WTC11 (cell line): ENCODE data around the gene TNNT2. TPM values are rescaled to one million over a fixed set of nuclear protein-coding genes. Genes with fewer than 3 reads are reported as not detected.

Source experiments
- ATAC-seq: fragments of 200-7000 bp; cut with Tn5 transposase; 2 replicates; pipeline ENCODE4 v1.10.0; 2021; ENCODE audit warnings: mild to moderate bottlenecking, moderate library complexity
- CTCF ChIA-PET: fragments of 300-600 bp; sonication (Branson Sonifier 250); formaldehyde crosslinking; loops from one replicate; lab custom pipeline; 2021; ENCODE audit warnings: antibody characterized with exemption; lab: Charles Lee
- POLR2A ChIA-PET: fragments of 350-600 bp; sonication (Branson Sonifier 250); formaldehyde crosslinking; loops from one replicate; lab custom pipeline; 2021; ENCODE audit warnings: antibody characterized with exemption; lab: Charles Lee
- DNase-seq: peaks from one replicate; pipeline ENCODE4 v3.0.0; 2021; ENCODE audit warnings: low spot score
- H3K27ac Mint-ChIP-seq: 2 replicates; pipeline ENCODE4 v1.8.0; 2021; ENCODE audit warnings: mixed read lengths
- H3K27me3 Mint-ChIP-seq: 2 replicates; pipeline ENCODE4 v1.8.0; 2021; ENCODE audit warnings: low read depth, mild to moderate bottlenecking, moderate library complexity, mixed read lengths
- H3K36me3 Mint-ChIP-seq: 2 replicates; pipeline ENCODE4 v1.8.0; 2021; ENCODE audit warnings: mixed read lengths
- H3K4me1 Mint-ChIP-seq: 2 replicates; pipeline ENCODE4 v1.8.0; 2022; ENCODE audit warnings: mixed read lengths
- H3K4me3 Mint-ChIP-seq: 2 replicates; pipeline ENCODE4 v1.8.0; 2021; ENCODE audit warnings: mild to moderate bottlenecking, moderate library complexity, mixed read lengths
- H3K9me3 Mint-ChIP-seq: 2 replicates; pipeline ENCODE4 v1.8.0; 2021; ENCODE audit warnings: mixed read lengths
- AR ChIP-seq: fragments of 250-450 bp; sonication (Bioruptor Pico); IDR thresholded peaks from 2 replicates; pipeline ENCODE4 v1.9.0; 2021; ENCODE audit warnings: mild to moderate bottlenecking
- CDX4 ChIP-seq: fragments of 250-450 bp; sonication (Bioruptor Pico); IDR thresholded peaks from 2 replicates; pipeline ENCODE4 v1.9.0; 2021; ENCODE audit warnings: moderate library complexity, mild to moderate bottlenecking, inconsistent platforms, borderline replicate concordance
- E2F4 ChIP-seq: sonication (generic); formaldehyde crosslinking; IDR thresholded peaks from 2 replicates; pipeline ENCODE4 v1.8.1; 2022; ENCODE audit warnings: low read depth, mild to moderate bottlenecking, moderate library complexity, missing genetic modification reagents, borderline replicate concordance
- ESRRA ChIP-seq: sonication (generic); formaldehyde crosslinking; IDR thresholded peaks from 2 replicates; pipeline ENCODE4 v1.8.1; 2022; ENCODE audit warnings: mild to moderate bottlenecking, missing genetic modification reagents, borderline replicate concordance
- ETV6 ChIP-seq: sonication (generic); formaldehyde crosslinking; IDR thresholded peaks from 2 replicates; pipeline ENCODE4 v1.8.1; 2022; ENCODE audit warnings: mild to moderate bottlenecking, missing genetic modification reagents
- GTF2I ChIP-seq: fragments of 250-450 bp; sonication (Bioruptor Pico); conservative IDR thresholded peaks from 2 replicates; pipeline ENCODE4 v1.4.0; 2021; ENCODE audit warnings: mild to moderate bottlenecking
- HMGXB4 ChIP-seq: sonication (generic); formaldehyde crosslinking; IDR thresholded peaks from 2 replicates; pipeline ENCODE4 v1.8.1; 2023; ENCODE audit warnings: mild to moderate bottlenecking, moderate library complexity, missing genetic modification reagents
- JAZF1 ChIP-seq: fragments of 250-450 bp; sonication (Bioruptor Pico); IDR thresholded peaks from 2 replicates; pipeline ENCODE4 v1.9.0; 2021; ENCODE audit warnings: moderate library complexity, mild to moderate bottlenecking, inconsistent platforms
- MLX ChIP-seq: sonication (generic); formaldehyde crosslinking; IDR thresholded peaks from 2 replicates; pipeline ENCODE4 v1.8.1; 2023; ENCODE audit warnings: mild to moderate bottlenecking, missing genetic modification reagents, moderate library complexity
- NFYB ChIP-seq: sonication (generic); formaldehyde crosslinking; conservative IDR thresholded peaks from 2 replicates; pipeline ENCODE4 v1.8.0; 2022; ENCODE audit warnings: low read depth, missing genetic modification reagents
- RELA ChIP-seq: sonication (generic); formaldehyde crosslinking; IDR thresholded peaks from 2 replicates; pipeline ENCODE4 v1.8.1; 2022; ENCODE audit warnings: missing genetic modification reagents, mild to moderate bottlenecking, borderline replicate concordance
- RORB ChIP-seq: fragments of 250-450 bp; sonication (Bioruptor Pico); IDR thresholded peaks from 2 replicates; pipeline ENCODE4 v1.9.0; 2021; ENCODE audit warnings: mild to moderate bottlenecking
- STAT6 ChIP-seq: sonication (generic); formaldehyde crosslinking; conservative IDR thresholded peaks from 2 replicates; pipeline ENCODE4 v1.8.1; 2023; ENCODE audit warnings: mild to moderate bottlenecking, low read depth, missing genetic modification reagents, moderate library complexity
- TCF7 ChIP-seq: sonication (generic); formaldehyde crosslinking; IDR thresholded peaks from 2 replicates; pipeline ENCODE4 v1.8.0; 2022; ENCODE audit warnings: mild to moderate bottlenecking, low read depth, missing genetic modification reagents, moderate library complexity
- total RNA-seq: library from RNA; stranded (reverse); gene quantifications from 3 replicates; pipeline ENCODE4 v1.2.3, GENCODE V29; 2021

The TNNT2 gene
- total RNA-seq, 1 experiment from 2014 or later, result 6.1 TPM

- TF ChIP-seq STAT6 (CRISPR knock-in tag) (no peak), MLX (no peak), E2F4 (CRISPR knock-in tag) (no peak), HMGXB4 (CRISPR knock-in tag) (no peak), CDX4 (CRISPR knock-in tag) (no peak), TCF7 (CRISPR knock-in tag) (no peak), AR (0 out of 2 replicates have a peak, but pooled peaks have one; percentile 42), ETV6 (CRISPR knock-in tag) (no peak), ESRRA (CRISPR knock-in tag) (no peak), NFYB (CRISPR knock-in tag) (no peak), RORB (CRISPR knock-in tag) (no peak), JAZF1 (CRISPR knock-in tag) (no peak)
- TF ChIP-seq, all 79 proteins: peak for 11
Measured at GRCh38 chr1:201376464-201377374, 761 bp downstream of the TNNT2 start (continued).

- Mint-ChIP-seq H3K27me3 (peaks cover 7% of the 10 kb centered on the region; the same call in 1 of the 2 replicates), H3K36me3 (no peaks in the 10 kb centered on the region), H3K4me3 (peak overlapping the region; percentile 31), H3K9me3 (no peaks in the 10 kb centered on the region), H3K4me1 (peaks cover 58% of the 10 kb centered on the region), H3K27ac (peak overlapping the region; percentile 98)
- peak; percentile 54; the same call in 1 of the 2 replicates for TF ChIP-seq GTF2I (CRISPR knock-in tag)
- TF ChIP-seq RELA (CRISPR knock-in tag), result no peak
- POLR2A ChIA-PET, result interaction anchor here (0.8 to 1.8 kb wide), 3 partner anchors 15 to 116 kb away, joined by 4 to 5 read pairs (median 4); no protein-coding TSS in a partner anchor
- no peak for DNase-seq
- CTCF ChIA-PET, result interaction anchor here (0.6 to 5.6 kb wide), 28 partner anchors 10 to 404 kb away, joined by 3 to 82 read pairs (median 7); partner anchors contain the start of genes CACNA1S, LAD1, PHLDA3 and PKP1
- no peak for ATAC-seq
Measured at GRCh38 chr1:201376107-201376463, 1.4 kb downstream of the TNNT2 start.
